ENCODE measurements around the gene MACROD2. TPM values are rescaled to one million over a fixed set of nuclear protein-coding genes. Genes with fewer than 3 reads are reported as not detected.

The MACROD2 gene
- total and polyA plus RNA-seq, 9 donors, result 3.7 to 25.5 (median 7.8) TPM

DNA sequence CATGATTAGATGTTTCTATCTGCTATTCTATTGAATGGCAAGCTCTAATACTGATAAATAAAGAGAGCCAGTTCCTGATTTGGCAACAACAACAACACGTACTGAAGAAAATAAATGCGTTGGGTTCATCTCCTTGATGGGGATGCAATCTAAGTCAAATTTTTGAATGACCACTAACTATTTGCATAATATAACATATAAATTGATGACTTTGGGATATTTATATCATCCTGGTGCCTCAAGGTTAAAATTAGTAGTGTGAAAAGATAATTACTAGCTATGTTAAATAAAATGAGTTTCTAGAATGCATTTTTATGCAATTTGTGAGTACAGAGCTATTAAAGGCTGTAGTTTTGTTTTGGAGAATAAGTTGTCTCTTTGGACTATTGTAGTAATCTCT is 1681.5 kb downstream of the MACROD2 start:
- 81 to 90% (median 89%) methylated on average over 2 of the region's 2 CpGs for WGBS, 3 donors
- H3K9me3 ChIP-seq, result no peaks in the 10 kb centered on the region
- no peak overlapping the region for H3K27ac ChIP-seq
- no peak for TF ChIP-seq EP300 (IDR thresholded peaks at IDR 0.05)
- no peak for TF ChIP-seq POLR2A (IDR thresholded peaks at IDR 0.05)
- TF ChIP-seq CTCF (IDR thresholded peaks at IDR 0.05), result no peak
- H3K36me3 ChIP-seq, result no peaks in the 10 kb centered on the region
- H3K4me3 ChIP-seq, result no peak overlapping the region
- H3K4me1 ChIP-seq (ENCODE audit: insufficient read depth), result no peaks in the 10 kb centered on the region
- intact Hi-C loops (cut with DNase I), result no loop called here
- DNase-seq, result no peak
- no peaks in the 10 kb centered on the region for H3K27me3 ChIP-seq

DNA sequence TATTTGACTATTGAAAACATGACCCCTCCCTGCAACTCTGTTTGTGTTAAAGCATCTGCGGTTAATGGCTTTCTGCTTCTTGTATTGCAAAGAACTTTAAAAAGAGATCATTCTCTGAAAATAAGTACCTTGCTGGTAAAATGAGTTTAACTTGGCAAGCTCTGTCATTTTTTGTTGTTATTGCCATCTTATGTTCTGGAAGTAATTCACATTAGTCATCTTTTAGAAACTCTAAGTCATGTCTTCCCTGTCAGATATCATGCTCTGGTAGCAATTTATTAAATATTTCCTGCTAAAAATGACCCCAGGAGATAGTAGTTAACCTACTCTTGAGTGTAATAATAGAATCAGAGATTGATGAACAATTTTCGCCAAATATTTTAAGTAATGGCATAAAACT is 1687.4 kb downstream of the MACROD2 start:
- Histone ChIP-seq H3K36me3 (no peaks in the 10 kb centered on the region), H3K27ac (no peak overlapping the region), H3K9me3 (no peaks in the 10 kb centered on the region), H3K27me3 (no peaks in the 10 kb centered on the region), H3K4me3 (no peak overlapping the region), H3K4me1 (ENCODE audit: insufficient read depth) (no peaks in the 10 kb centered on the region)
- no peak for TF ChIP-seq EP300 (IDR thresholded peaks at IDR 0.05)
- no peak for TF ChIP-seq CTCF (IDR thresholded peaks at IDR 0.05)
- TF ChIP-seq POLR2A (IDR thresholded peaks at IDR 0.05), result no peak
- intact Hi-C loops (cut with DNase I), result no loop called here
- DNase-seq, result no peak
- WGBS, 3 donors, result 70 to 79% (median 73%) methylated on average over 2 of the region's 2 CpGs

- DNase-seq, result no peak
- no peaks in the 10 kb centered on the region for H3K36me3 ChIP-seq
- H3K27me3 ChIP-seq, result no peaks in the 10 kb centered on the region
- TF ChIP-seq CTCF (IDR thresholded peaks at IDR 0.05) (no peak), POLR2A (IDR thresholded peaks at IDR 0.05) (no peak), EP300 (IDR thresholded peaks at IDR 0.05) (no peak)
- no peak overlapping the region for H3K27ac ChIP-seq
- 92 to 93% (median 93%) methylated on average over 1 of the region's 1 CpG for WGBS, 3 donors
- H3K9me3 ChIP-seq, result no peaks in the 10 kb centered on the region
- no peaks in the 10 kb centered on the region for H3K4me1 ChIP-seq (ENCODE audit: insufficient read depth)
- intact Hi-C loops (cut with DNase I), result no loop called here
- no peak overlapping the region for H3K4me3 ChIP-seq
These were observed 1697.3 kb downstream of the MACROD2 start for GRCh38 chr20:15692570-15692969.

- Histone ChIP-seq H3K27ac (no peak overlapping the region), H3K27me3 (no peaks in the 10 kb centered on the region), H3K4me3 (no peak overlapping the region), H3K9me3 (no peaks in the 10 kb centered on the region), H3K36me3 (no peaks in the 10 kb centered on the region), H3K4me1 (ENCODE audit: insufficient read depth) (peaks cover 2% of the 10 kb centered on the region)
- intact Hi-C loops (cut with DNase I), result no loop called here
- peak; percentile 14 to 72 (median 54) for DNase-seq
- WGBS, 3 donors, result 20 to 64% (median 35%) methylated on average over 15 of the region's 15 CpGs
- TF ChIP-seq POLR2A (IDR thresholded peaks at IDR 0.05) (no peak), CTCF (IDR thresholded peaks at IDR 0.05) (no peak), EP300 (IDR thresholded peaks at IDR 0.05) (no peak)
These were observed 1704.3 kb downstream of the MACROD2 start for GRCh38 chr20:15699431-15700146.

All from ovary (tissue), 9 donors.